Loucy (cell line): ENCODE measurements around the gene FOXP1.

Experiments used
- H2AFZ ChIP-seq: fragments of 200-600 bp; sonication (generic); 2 replicates; pipeline ENCODE4 v1.6.0; 2016; ENCODE audit warnings: antibody characterized with exemption, mild to moderate bottlenecking, low read length, moderate library complexity
- H3F3A ChIP-seq: fragments of 200-600 bp; 2 replicates; pipeline ENCODE4 v1.6.0; 2016; ENCODE audit warnings: antibody characterized with exemption, low read depth, mild to moderate bottlenecking
- H3K27me3 ChIP-seq: fragments of 200-600 bp; sonication (generic); 2 replicates; pipeline ENCODE4 v1.6.1; 2014; ENCODE audit warnings: low read length, mild to moderate bottlenecking; ENCODE audit not compliant: insufficient read depth, poor library complexity, severe bottlenecking
- H3K36me3 ChIP-seq: fragments of 200-600 bp; sonication (generic); 2 replicates; pipeline ENCODE4 v1.6.1; 2016; ENCODE audit warnings: low read length; ENCODE audit not compliant: insufficient read depth
- H3K4me1 ChIP-seq: fragments of 200-600 bp; sonication (generic); 2 replicates; pipeline ENCODE4 v1.5.1; 2014; ENCODE audit warnings: low read length, mild to moderate bottlenecking; ENCODE audit not compliant: insufficient read depth, poor library complexity, severe bottlenecking
- H3K4me2 ChIP-seq: fragments of 200-600 bp; sonication (generic); 2 replicates; pipeline ENCODE4 v1.6.0; 2014; ENCODE audit warnings: antibody characterized with exemption, low read length, low read depth, mild to moderate bottlenecking; ENCODE audit not compliant: poor library complexity, severe bottlenecking
- H3K4me3 ChIP-seq: fragments of 200-600 bp; sonication (generic); 2 replicates; pipeline ENCODE4 v1.5.1; 2014; ENCODE audit warnings: low read length, mild to moderate bottlenecking, mixed read lengths; ENCODE audit not compliant: poor library complexity, severe bottlenecking
- H3K79me2 ChIP-seq: fragments of 200-600 bp; sonication (generic); 2 replicates; pipeline ENCODE4 v1.6.1; 2014; ENCODE audit warnings: low read length; ENCODE audit not compliant: insufficient read depth
- H3K9ac ChIP-seq: fragments of 200-600 bp; sonication (generic); 2 replicates; pipeline ENCODE4 v1.6.0; 2014; ENCODE audit warnings: mild to moderate bottlenecking, low read depth, low read length, moderate library complexity; ENCODE audit not compliant: poor library complexity, severe bottlenecking
- H3K9me2 ChIP-seq: fragments of 200-600 bp; sonication (generic); replicated peaks from 2 replicates; pipeline ENCODE4 v1.6.1; 2016; ENCODE audit warnings: low read depth, low read length, mixed read lengths
- H3K9me3 ChIP-seq: fragments of 200-600 bp; sonication (generic); 2 replicates; pipeline ENCODE4 v1.6.1; 2014; ENCODE audit warnings: mild to moderate bottlenecking, antibody characterized with exemption, low read length, low read depth; ENCODE audit not compliant: insufficient read depth
- H4K20me1 ChIP-seq: fragments of 200-600 bp; sonication (generic); 2 replicates; pipeline ENCODE4 v1.6.0; 2014; ENCODE audit warnings: antibody characterized with exemption, low read length, mild to moderate bottlenecking; ENCODE audit not compliant: insufficient read depth, poor library complexity, severe bottlenecking
- CTCF ChIP-seq: fragments of 200-600 bp; sonication (generic); conservative IDR thresholded peaks from 2 replicates; pipeline ENCODE4 v1.5.1; 2014; ENCODE audit warnings: mild to moderate bottlenecking, antibody characterized with exemption, low read length
- EZH2phosphoT487 ChIP-seq: fragments of 200-600 bp; IDR thresholded peaks from 2 replicates; pipeline ENCODE4 v1.6.1; 2018; ENCODE audit warnings: antibody characterized with exemption, mild to moderate bottlenecking, moderate library complexity, borderline replicate concordance

FOXP1 gene

DNA sequence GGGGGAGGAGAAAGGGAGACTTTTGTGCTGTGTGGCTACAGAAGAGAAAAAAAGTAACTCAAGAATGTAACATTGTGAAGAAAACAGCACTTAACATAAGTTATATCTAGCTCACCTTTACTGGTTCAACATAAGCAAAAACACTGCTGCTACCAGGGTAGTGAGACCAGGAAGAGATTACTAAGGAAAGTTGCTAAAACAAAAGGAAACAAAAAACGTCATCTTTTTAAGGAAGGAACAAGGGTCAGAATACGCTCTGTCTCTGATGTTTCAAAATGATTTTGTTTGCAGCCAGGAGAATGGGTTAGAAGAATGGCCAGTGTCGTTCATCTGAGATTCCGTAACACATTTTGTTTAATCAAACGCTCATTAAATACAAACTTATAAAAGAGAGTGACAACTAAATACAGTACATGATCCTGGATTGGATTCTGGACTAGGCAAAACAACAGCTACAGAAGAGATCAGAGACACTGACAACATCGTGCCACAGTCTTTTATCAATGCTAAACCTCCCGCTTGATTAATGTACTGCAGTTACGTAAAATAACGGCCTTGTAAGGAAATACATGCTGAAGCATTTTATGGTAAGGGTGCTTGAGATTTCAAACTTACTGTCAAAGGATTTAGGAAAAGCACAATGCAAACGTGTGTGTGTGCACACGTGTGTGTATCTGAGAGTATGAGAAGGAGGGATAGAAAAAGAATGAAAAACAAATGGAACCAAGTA is 67.7 kb downstream of the FOXP1 start:
- Histone ChIP-seq H3K79me2 (peaks cover 71% of the 10 kb centered on the region), H3K9ac (no peak overlapping the region), H2AFZ (no peak overlapping the region), H3K4me1 (peaks cover 14% of the 10 kb centered on the region), H3K9me2 (no peaks in the 10 kb centered on the region), H3K27me3 (no peaks in the 10 kb centered on the region), H4K20me1 (peaks cover 16% of the 10 kb centered on the region), H3K36me3 (no peaks in the 10 kb centered on the region), H3F3A (no peaks in the 10 kb centered on the region), H3K9me3 (no peaks in the 10 kb centered on the region), H3K4me2 (no peak overlapping the region), H3K4me3 (no peak overlapping the region)
- TF ChIP-seq CTCF (no peak), EZH2phosphoT487 (no peak)

DNA sequence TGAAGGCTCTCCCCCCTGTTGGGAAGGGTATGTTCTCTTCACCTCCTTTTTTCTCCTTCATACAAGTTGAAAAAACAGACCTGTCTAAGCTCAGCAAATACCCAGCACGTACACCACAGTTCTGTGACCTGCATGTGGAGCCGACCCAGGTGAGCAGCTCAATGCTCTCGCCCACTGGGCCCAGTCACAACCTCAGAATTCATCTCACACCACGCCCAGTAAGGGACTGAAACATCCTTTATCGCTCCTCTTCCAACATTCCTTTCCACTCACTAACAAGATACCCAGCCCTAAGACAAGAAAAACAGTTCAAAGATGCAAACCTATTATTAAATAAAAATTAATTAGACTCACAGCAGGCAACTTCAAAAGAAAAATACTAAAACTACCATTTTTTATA is 68.9 kb downstream of the FOXP1 start:
- Histone ChIP-seq H3F3A (no peaks in the 10 kb centered on the region), H3K36me3 (no peaks in the 10 kb centered on the region), H3K4me3 (no peak overlapping the region), H3K4me1 (peaks cover 21% of the 10 kb centered on the region), H3K4me2 (no peak overlapping the region), H4K20me1 (peaks cover 19% of the 10 kb centered on the region), H3K9me2 (no peaks in the 10 kb centered on the region), H3K79me2 (peaks cover 69% of the 10 kb centered on the region), H2AFZ (no peak overlapping the region), H3K27me3 (no peaks in the 10 kb centered on the region), H3K9me3 (no peaks in the 10 kb centered on the region), H3K9ac (no peak overlapping the region)
- TF ChIP-seq EZH2phosphoT487 (no peak), CTCF (no peak)

DNA sequence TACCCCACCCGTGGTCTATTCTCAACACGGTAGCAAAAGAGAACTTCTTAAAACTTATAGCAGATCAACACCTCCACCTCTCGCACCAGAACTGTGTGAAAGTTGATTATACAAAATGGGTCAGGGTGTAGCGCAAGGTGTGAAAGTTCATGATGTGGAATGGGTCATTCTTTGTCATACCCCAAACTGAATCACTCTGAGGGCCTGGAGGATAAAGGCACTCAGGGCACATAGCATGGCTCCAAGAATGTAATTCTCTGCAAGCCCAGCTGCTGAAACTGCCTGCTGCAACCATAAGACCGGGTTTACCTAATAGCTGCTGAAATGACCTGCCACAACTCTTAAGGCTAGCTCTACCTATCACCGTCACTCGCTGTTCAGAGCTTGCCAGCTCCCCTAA is 70.0 kb downstream of the FOXP1 start:
- no peaks in the 10 kb centered on the region for H3K9me3 ChIP-seq
- no peaks in the 10 kb centered on the region for H3K9me2 ChIP-seq
- peaks cover 19% of the 10 kb centered on the region for H4K20me1 ChIP-seq
- peaks cover 77% of the 10 kb centered on the region for H3K79me2 ChIP-seq
- H3K9ac ChIP-seq: no peak overlapping the region
- peaks cover 21% of the 10 kb centered on the region for H3K4me1 ChIP-seq
- H2AFZ ChIP-seq: no peak overlapping the region
- no peaks in the 10 kb centered on the region for H3F3A ChIP-seq
- no peak overlapping the region for H3K4me2 ChIP-seq
- H3K36me3 ChIP-seq: no peaks in the 10 kb centered on the region
- no peak overlapping the region for H3K4me3 ChIP-seq
- no peaks in the 10 kb centered on the region for H3K27me3 ChIP-seq
- TF ChIP-seq CTCF (no peak), EZH2phosphoT487 (no peak)
